ENCODE measurements around the gene ZFYVE27. TPM values are rescaled to one million over a fixed set of nuclear protein-coding genes. Genes with fewer than 3 reads are reported as not detected.
A peak's percentile ranks its signal among the peaks of the same experiment; 100 is the strongest.

ZFYVE27 gene
- total and polyA plus RNA-seq, 4 donors, result 21.1 to 33.9 (median 26.8) TPM

DNA sequence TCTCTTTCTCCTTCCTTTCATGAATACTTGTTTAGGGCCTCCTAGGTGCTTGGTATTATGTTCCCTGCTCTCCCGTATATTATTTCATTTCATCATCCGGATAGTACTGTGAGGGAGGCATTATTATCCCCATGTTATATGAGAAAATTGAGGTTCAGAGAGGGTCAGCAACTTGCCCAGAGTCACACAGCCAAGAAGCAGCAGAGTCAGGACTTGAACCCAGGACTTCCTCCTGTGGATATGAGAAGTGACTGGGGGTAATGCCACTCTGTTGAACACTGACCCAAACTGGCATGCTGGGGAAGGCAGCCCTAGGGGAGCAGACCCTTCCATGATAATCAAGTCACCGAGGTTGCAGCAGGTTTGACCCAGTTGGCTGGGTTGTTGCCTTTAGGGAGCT, 43.0 kb downstream of the ZFYVE27 start:
- H3K36me3 ChIP-seq (ENCODE audit: control insufficient read depth in 4 of 4, insufficient read depth in 4 of 4, low read length in 4 of 4), result no peaks in the 10 kb centered on the region
- ATAC-seq (ENCODE audit: insufficient read depth, low FRiP score), result no peak
- H3K27ac ChIP-seq (ENCODE audit: low read depth in 1 of 2, low read length in 1 of 2), result no peak overlapping the region
- no peaks in the 10 kb centered on the region for H3K9me3 ChIP-seq (ENCODE audit: control insufficient read depth in 4 of 4, insufficient read depth in 3 of 4, low read length in 3 of 4)
- H3K4me3 ChIP-seq, result no peak overlapping the region
- no peak for DNase-seq
- H3K9ac ChIP-seq (ENCODE audit: insufficient read depth in 1 of 2, low read length in 2 of 2), result no peak overlapping the region
- peaks cover 0 to 28% (median 13%) of the 10 kb centered on the region in 5 donors for H3K4me1 ChIP-seq (ENCODE audit: control insufficient read depth in 5 of 5, insufficient read depth in 5 of 5, low read length in 5 of 5)
- TF ChIP-seq, protein P1, sequence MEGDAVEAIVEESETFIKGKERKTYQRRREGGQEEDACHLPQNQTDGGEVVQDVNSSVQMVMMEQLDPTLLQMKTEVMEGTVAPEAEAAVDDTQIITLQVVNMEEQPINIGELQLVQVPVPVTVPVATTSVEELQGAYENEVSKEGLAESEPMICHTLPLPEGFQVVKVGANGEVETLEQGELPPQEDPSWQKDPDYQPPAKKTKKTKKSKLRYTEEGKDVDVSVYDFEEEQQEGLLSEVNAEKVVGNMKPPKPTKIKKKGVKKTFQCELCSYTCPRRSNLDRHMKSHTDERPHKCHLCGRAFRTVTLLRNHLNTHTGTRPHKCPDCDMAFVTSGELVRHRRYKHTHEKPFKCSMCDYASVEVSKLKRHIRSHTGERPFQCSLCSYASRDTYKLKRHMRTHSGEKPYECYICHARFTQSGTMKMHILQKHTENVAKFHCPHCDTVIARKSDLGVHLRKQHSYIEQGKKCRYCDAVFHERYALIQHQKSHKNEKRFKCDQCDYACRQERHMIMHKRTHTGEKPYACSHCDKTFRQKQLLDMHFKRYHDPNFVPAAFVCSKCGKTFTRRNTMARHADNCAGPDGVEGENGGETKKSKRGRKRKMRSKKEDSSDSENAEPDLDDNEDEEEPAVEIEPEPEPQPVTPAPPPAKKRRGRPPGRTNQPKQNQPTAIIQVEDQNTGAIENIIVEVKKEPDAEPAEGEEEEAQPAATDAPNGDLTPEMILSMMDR (IDR thresholded peaks at IDR 0.05; ENCODE audit: control extremely low read depth, extremely low read depth), result no peak
- 96% methylated on average over 3 of the region's 3 CpGs for WGBS, 2 donors
- H3K27me3 ChIP-seq (ENCODE audit: control insufficient read depth in 3 of 3, insufficient read depth in 3 of 3, low read length in 2 of 3), result no peaks in the 10 kb centered on the region

GRCh38 chr10:97780841-97781617, 44.1 kb downstream of the ZFYVE27 start:
- Histone ChIP-seq H3K4me3 (no peak overlapping the region), H3K27ac (ENCODE audit: low read depth in 1 of 2, low read length in 1 of 2) (no peak overlapping the region), H3K36me3 (ENCODE audit: control insufficient read depth in 4 of 4, insufficient read depth in 4 of 4, low read length in 4 of 4) (no peaks in the 10 kb centered on the region), H3K9ac (ENCODE audit: insufficient read depth in 1 of 2, low read length in 2 of 2) (no peak overlapping the region), H3K9me3 (ENCODE audit: control insufficient read depth in 4 of 4, insufficient read depth in 3 of 4, low read length in 3 of 4) (no peaks in the 10 kb centered on the region), H3K27me3 (ENCODE audit: control insufficient read depth in 3 of 3, insufficient read depth in 3 of 3, low read length in 2 of 3) (no peaks in the 10 kb centered on the region), H3K4me1 (ENCODE audit: control insufficient read depth in 5 of 5, insufficient read depth in 5 of 5, low read length in 5 of 5) (peaks cover 0 to 28% (median 13%) of the 10 kb centered on the region in 5 donors)
- TF ChIP-seq, protein P1 (IDR thresholded peaks at IDR 0.05; ENCODE audit: control extremely low read depth, extremely low read depth), result no peak
- ATAC-seq (ENCODE audit: insufficient read depth, low FRiP score) (no peak), DNase-seq (peak; percentile 56 to 85 (median 81))
- WGBS, 2 donors, result 45 to 50% methylated on average over 7 of the region's 7 CpGs

DNA sequence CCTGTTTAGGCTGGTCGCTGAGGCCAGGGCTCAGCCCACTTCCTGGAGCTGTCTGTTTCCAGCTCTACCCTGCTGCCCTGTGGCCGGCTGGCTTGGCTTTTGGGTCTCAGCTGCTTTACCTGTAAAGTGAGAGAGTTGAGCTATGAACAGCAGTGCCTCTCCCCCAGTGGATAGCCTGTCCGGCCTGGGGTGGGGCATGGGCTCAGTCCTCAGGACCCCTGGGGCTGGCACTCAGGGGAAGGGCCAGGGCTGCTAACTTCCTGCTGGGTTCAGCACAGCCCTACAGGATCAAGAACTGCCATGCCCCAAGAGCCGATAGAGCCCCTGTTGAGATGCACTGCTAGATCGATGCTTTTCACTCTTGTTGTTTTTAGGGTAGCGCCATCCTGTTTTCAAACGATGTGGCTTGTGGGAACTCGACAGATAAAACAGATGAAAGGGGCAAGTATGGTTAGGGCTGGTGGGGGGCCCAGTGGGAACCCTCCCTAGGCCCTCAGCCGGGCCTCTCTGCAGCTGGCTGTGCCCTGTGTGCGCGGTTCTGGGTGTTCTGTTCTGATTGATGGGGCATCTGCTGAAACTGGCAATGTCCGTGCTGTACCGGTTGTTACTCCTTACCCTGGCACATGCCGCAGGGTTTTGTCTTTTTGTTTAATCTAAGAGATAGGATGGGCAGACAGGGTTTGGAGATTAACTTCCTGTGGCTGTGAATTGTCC, 44.8 kb downstream of the ZFYVE27 start:
- no peak for DNase-seq
- Histone ChIP-seq H3K4me1 (ENCODE audit: control insufficient read depth in 5 of 5, insufficient read depth in 5 of 5, low read length in 5 of 5) (peaks cover 0 to 28% (median 13%) of the 10 kb centered on the region in 5 donors), H3K27me3 (ENCODE audit: control insufficient read depth in 3 of 3, insufficient read depth in 3 of 3, low read length in 2 of 3) (no peaks in the 10 kb centered on the region), H3K27ac (ENCODE audit: low read depth in 1 of 2, low read length in 1 of 2) (no peak overlapping the region), H3K9me3 (ENCODE audit: control insufficient read depth in 4 of 4, insufficient read depth in 3 of 4, low read length in 3 of 4) (no peaks in the 10 kb centered on the region), H3K36me3 (ENCODE audit: control insufficient read depth in 4 of 4, insufficient read depth in 4 of 4, low read length in 4 of 4) (no peaks in the 10 kb centered on the region), H3K9ac (ENCODE audit: insufficient read depth in 1 of 2, low read length in 2 of 2) (no peak overlapping the region), H3K4me3 (no peak overlapping the region)
- WGBS, 2 donors, result 59 to 60% methylated on average over 14 of the region's 14 CpGs
- no peak for ATAC-seq (ENCODE audit: insufficient read depth, low FRiP score)
- TF ChIP-seq, protein P1 (IDR thresholded peaks at IDR 0.05; ENCODE audit: control extremely low read depth, extremely low read depth), result no peak
